Dedifferentiated amniotic fluid mesenchymal stem cell (primary cell): ENCODE measurements around the gene LTB4R2.

Experiments
- DNase-seq: peaks from one replicate; pipeline ENCODE4 v3.0.0-alpha.2; 2016; ENCODE audit errors: extremely low spot score

Gene LTB4R2

GRCh38 chr14:24298892-24299254 lies 11.1 kb upstream of the LTB4R2 start:
- peak; percentile 51 for DNase-seq

- peak; percentile 79 for DNase-seq
These were observed 10.4 kb upstream of the LTB4R2 start, which contains the start of the genes DHRS1 and NOP9 for GRCh38 chr14:24299255-24300191. TSS of gene DHRS1 (minus strand) at chr14:24299780. CDS start at chr14:24299106, 674 bp downstream. TSS of gene NOP9 (plus strand) at chr14:24299850. CDS start at chr14:24299955, 105 bp downstream.

GRCh38 chr14:24300326-24300980 lies 9.5 kb upstream of the LTB4R2 start:
- DNase-seq: no peak

GRCh38 chr14:24304019-24304387 lies 5.9 kb upstream of the LTB4R2 start:
- no peak for DNase-seq

- no peak for DNase-seq
These were observed 2.8 kb upstream of the LTB4R2 start for GRCh38 chr14:24307156-24307574.

GRCh38 chr14:24307575-24308341 lies 2.2 kb upstream of the LTB4R2 start, which contains the start of gene CIDEB:
TSS of gene CIDEB (minus strand) at chr14:24307977. CDS start at chr14:24307858, 119 bp downstream.
- peak; percentile 45 for DNase-seq

GRCh38 chr14:24308342-24309124 lies 1.4 kb upstream of the LTB4R2 start:
- DNase-seq: no peak

GRCh38 chr14:24310265-24310645 lies 315 bp downstream of the LTB4R2 start:
- no peak for DNase-seq

GRCh38 chr14:24310646-24311604 lies 985 bp downstream of the LTB4R2 start, which contains the start of gene LTB4R:
TSS of gene LTB4R (plus strand) at chr14:24311502. CDS start at chr14:24315652, 4,150 bp downstream.
- no peak for DNase-seq

GRCh38 chr14:24311837-24312615 lies 2.1 kb downstream of the LTB4R2 start:
- DNase-seq: no peak

GRCh38 chr14:24312736-24313507 lies 3.0 kb downstream of the LTB4R2 start:
- no peak for DNase-seq

GRCh38 chr14:24313913-24314312 lies 4.0 kb downstream of the LTB4R2 start:
- no peak for DNase-seq

GRCh38 chr14:24314377-24315193 lies 4.6 kb downstream of the LTB4R2 start:
- DNase-seq: no peak

- DNase-seq: no peak
These were observed 5.4 kb downstream of the LTB4R2 start for GRCh38 chr14:24315243-24315806.

GRCh38 chr14:24315807-24316596 lies 6.1 kb downstream of the LTB4R2 start:
- no peak for DNase-seq

GRCh38 chr14:24316597-24316950 lies 6.6 kb downstream of the LTB4R2 start:
- no peak for DNase-seq
